ENCODE results near the gene GOLGA6L7. TPM values are rescaled to one million over a fixed set of nuclear protein-coding genes. Genes with fewer than 3 reads are reported as not detected.
"Not testable (repeated sequence)": the region's sequence is repeated elsewhere in the genome, so short reads cannot be mapped to it uniquely, and the experiment has no call there.

GOLGA6L7 gene
- total RNA-seq, 2 donors from 2014 or later = not detected

DNA sequence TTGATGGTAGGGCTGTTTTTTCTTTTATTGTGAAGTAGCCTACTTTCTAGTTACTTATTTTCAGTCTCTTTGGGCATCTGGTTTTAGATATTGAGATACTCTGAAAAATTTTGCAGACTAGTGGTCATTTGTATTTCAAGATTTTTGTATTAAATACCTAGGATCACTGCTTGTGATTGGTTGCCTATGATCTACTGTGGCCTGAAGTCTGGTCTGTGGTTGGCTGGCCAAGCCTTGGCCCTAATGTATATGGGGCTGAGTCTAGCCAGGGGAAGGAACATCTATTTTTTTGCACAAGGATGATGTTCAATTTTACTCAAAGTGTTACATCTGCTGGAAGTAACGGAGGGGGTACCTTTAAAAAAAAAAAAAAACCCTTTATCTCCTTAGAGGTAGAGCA is 38.0 kb downstream of the GOLGA6L7 start:
- DNase-seq; intact Hi-C loops (cut with DNase I); ATAC-seq: not testable (repeated sequence)

- DNase-seq; intact Hi-C loops (cut with DNase I): not testable (repeated sequence)
- ATAC-seq = peak; percentile 69 to 88
These were observed 40.3 kb downstream of the GOLGA6L7 start for GRCh38 chr15:28808136-28808535.

- ATAC-seq; intact Hi-C loops (cut with DNase I); DNase-seq: not testable (repeated sequence)
These were observed 48.1 kb downstream of the GOLGA6L7 start for GRCh38 chr15:28800366-28800765.

DNA sequence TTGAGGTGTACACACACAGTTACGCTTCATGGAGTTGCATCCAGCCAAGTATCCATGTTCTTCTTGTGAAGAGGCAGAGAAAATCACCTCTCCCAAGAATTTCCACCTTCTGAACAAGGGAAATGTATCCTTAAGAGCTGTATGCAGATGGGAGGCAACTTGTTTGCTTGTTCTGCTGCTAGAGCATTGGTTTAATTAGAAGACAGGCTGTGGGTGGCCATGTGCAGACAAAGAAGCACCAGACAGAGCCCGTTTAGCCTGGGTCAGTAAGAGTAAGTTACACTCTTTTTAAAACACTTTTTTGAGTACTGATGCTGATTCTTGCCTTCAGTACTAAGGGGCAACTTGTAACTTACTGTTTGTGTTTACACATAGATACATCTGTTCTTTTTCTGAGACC is 50.2 kb downstream of the GOLGA6L7 start:
- intact Hi-C loops (cut with DNase I); DNase-seq; ATAC-seq: not testable (repeated sequence)

GRCh38 chr15:28794231-28794630 is 54.2 kb downstream of the GOLGA6L7 start:
- ATAC-seq; intact Hi-C loops (cut with DNase I); DNase-seq: not testable (repeated sequence)

Other genes with a start within 250 kb of the GOLGA6L7 start
- 1 to 10 TPM; 2.5 to 2.9 TPM for gene GOLGA8M, start 136.2 kb downstream of the GOLGA6L7 start, total RNA-seq
- under 1 TPM; 0.73 to 0.85 TPM for gene APBA2, start 37.3 kb upstream of the GOLGA6L7 start, total RNA-seq

Data from left cardiac atrium (tissue), 4 donors.